ENCODE measurements around the gene FAAP20. TPM values are rescaled to one million over a fixed set of nuclear protein-coding genes. Genes with fewer than 3 reads are reported as not detected.

The FAAP20 gene
- total and polyA plus RNA-seq, 9 of the 15 experiments (the other 6 are each of a cell fraction or from before 2014, with no cell fraction given) = 0.58 to 143 (median 9.9) TPM

- CTCF ChIA-PET (ENCODE audit: low intra/inter-chr PET ratio) = interaction anchor here (0.8 kb wide), 1 partner anchor 48 kb away, joined by 4 read pairs; the partner anchor contains the start of gene SKI
- H3K79me2 ChIP-seq (ENCODE audit: control insufficient read depth, insufficient read depth, low read length) = peaks cover 3% of the 10 kb centered on the region; the same call in 1 of the 3 replicates
- H3K9me1 ChIP-seq (ENCODE audit: control insufficient read depth, insufficient read depth, low read length) = peaks cover 3% of the 10 kb centered on the region
- H3K9me3 ChIP-seq (replicated peaks; ENCODE audit: control insufficient read depth, insufficient read depth, low read depth, low read length) = no peaks in the 10 kb centered on the region
- H3K4me1 ChIP-seq (replicated peaks in 1 of 2; ENCODE audit: control insufficient read depth in 2 of 2, insufficient read depth in 2 of 2, low read length in 2 of 2) = peaks cover 27 to 80% of the 10 kb centered on the region in 2 experiments
- in situ Hi-C loops (cut with MboI) = loop anchor here (25.0 kb wide), 1 partner anchor 357 kb away; the partner anchor contains the start of genes HES5 and PANK4
- 16% methylated on average over 54 of the region's 58 CpGs for WGBS (ENCODE audit: insufficient coverage, low coverage, missing lambda C conversion rate)
- peak overlapping the region; percentile 92 for H3K4me2 ChIP-seq (ENCODE audit: insufficient read depth, low read length)
- DNase-seq (ENCODE audit: extremely low read depth in 1 of 4, low spot score in 3 of 4) = peak; percentile 77 to 98 (median 82)
- peak overlapping the region; percentile 82 for H2AFZ ChIP-seq (ENCODE audit: low read depth, low read length)
- no peaks in the 10 kb centered on the region for H3K36me3 ChIP-seq (ENCODE audit: control insufficient read depth, insufficient read depth, low read length)
- intact Hi-C loops (cut with micrococcal nuclease) = no loop called here
- H3K9ac ChIP-seq (ENCODE audit: insufficient read depth in 1 of 2, low read depth in 2 of 2, low read length in 2 of 2) = peak overlapping the region; percentile 86 to 88
- no peaks in the 10 kb centered on the region for H4K20me1 ChIP-seq (replicated peaks; ENCODE audit: control insufficient read depth, insufficient read depth, low read length)
- H3K27me3 ChIP-seq (ENCODE audit: control insufficient read depth in 2 of 2, insufficient read depth in 2 of 2, low read length in 2 of 2) = no peaks in the 10 kb centered on the region
- peak overlapping the region; percentile 89 for H3K27ac ChIP-seq (ENCODE audit: extremely low read depth, low read depth, low read length)
- peak; percentile 74 for ATAC-seq
- POLR2A ChIA-PET = interaction anchor here (0.5 to 1.6 kb wide), 3 partner anchors 9 to 22 kb away, joined by 3 to 4 read pairs (median 3); no protein-coding TSS in a partner anchor
- peak overlapping the region; percentile 47 for H3K4me3 ChIP-seq
- BruUV-seq (replicated peaks) = TSS peak; percentile 53
- peak; percentile 100 for FAIRE-seq
- TF ChIP-seq PHF20 (IDR thresholded peaks at IDR 0.05; ENCODE audit: partially characterized antibody) (peak; percentile 84), CEBPG (CRISPR knock-in tag; IDR thresholded peaks at IDR 0.05) (no peak), CEBPG (tag; conservative IDR thresholded peaks at IDR 0.05 in 1 of 2, IDR thresholded peaks at IDR 0.05 in 1 of 2) (no peak), HDAC3 (IDR thresholded peaks at IDR 0.05; ENCODE audit: borderline replicate concordance, partially characterized antibody) (no peak), SIRT6 (IDR thresholded peaks at IDR 0.05; ENCODE audit: low read depth, low read length) (no peak), PHB2 (IDR thresholded peaks at IDR 0.05; ENCODE audit: low read depth) (no peak), NCOA2 (IDR thresholded peaks at IDR 0.05; ENCODE audit: partially characterized antibody in 2 of 2) (no peak), RBM25 (IDR thresholded peaks at IDR 0.05; ENCODE audit: low read depth, low read length, severe bottlenecking) (no peak), ZNF717 (CRISPR knock-in tag; IDR thresholded peaks at IDR 0.05) (no peak), CBFA2T3 (IDR thresholded peaks at IDR 0.05) (0 out of 2 replicates have a peak, but pooled peaks have one; percentile 22), CTCF (IDR thresholded peaks at IDR 0.05 in 2 of 3, conservative IDR thresholded peaks at IDR 0.05 in 1 of 3; ENCODE audit: insufficient read depth in 2 of 3, low read depth in 1 of 3, low read length in 3 of 3) (0 out of 6 replicates have a peak, but pooled peaks of 1 of the 3 experiments have one; percentile 8), DACH1 (IDR thresholded peaks at IDR 0.05; ENCODE audit: partially characterized antibody) (peak; percentile 67), CEBPZ (IDR thresholded peaks at IDR 0.05; ENCODE audit: borderline replicate concordance, low read depth, low read length) (no peak), ZNF586 (CRISPR knock-in tag; conservative IDR thresholded peaks at IDR 0.05) (no peak)
Observed at GRCh38 chr1:2180297-2181245, 14.0 kb downstream of the FAAP20 start.
